Measurements from ENCODE around the gene NRM. TPM values are rescaled to one million over a fixed set of nuclear protein-coding genes. Genes with fewer than 3 reads are reported as not detected.
A peak's percentile ranks its signal among the peaks of the same experiment; 100 is the strongest.

The NRM gene
- total RNA-seq, 1 donor from 2014 or later: 1.8 TPM

- no peak for DNase-seq (ENCODE audit: low read depth in 2 of 2)
Measured at GRCh38 chr6:30689022-30689865, 1.5 kb downstream of the NRM start.

GRCh38 chr6:30688569-30688968, 2.2 kb downstream of the NRM start:
- no peak for DNase-seq (ENCODE audit: low read depth in 2 of 2)

DNA sequence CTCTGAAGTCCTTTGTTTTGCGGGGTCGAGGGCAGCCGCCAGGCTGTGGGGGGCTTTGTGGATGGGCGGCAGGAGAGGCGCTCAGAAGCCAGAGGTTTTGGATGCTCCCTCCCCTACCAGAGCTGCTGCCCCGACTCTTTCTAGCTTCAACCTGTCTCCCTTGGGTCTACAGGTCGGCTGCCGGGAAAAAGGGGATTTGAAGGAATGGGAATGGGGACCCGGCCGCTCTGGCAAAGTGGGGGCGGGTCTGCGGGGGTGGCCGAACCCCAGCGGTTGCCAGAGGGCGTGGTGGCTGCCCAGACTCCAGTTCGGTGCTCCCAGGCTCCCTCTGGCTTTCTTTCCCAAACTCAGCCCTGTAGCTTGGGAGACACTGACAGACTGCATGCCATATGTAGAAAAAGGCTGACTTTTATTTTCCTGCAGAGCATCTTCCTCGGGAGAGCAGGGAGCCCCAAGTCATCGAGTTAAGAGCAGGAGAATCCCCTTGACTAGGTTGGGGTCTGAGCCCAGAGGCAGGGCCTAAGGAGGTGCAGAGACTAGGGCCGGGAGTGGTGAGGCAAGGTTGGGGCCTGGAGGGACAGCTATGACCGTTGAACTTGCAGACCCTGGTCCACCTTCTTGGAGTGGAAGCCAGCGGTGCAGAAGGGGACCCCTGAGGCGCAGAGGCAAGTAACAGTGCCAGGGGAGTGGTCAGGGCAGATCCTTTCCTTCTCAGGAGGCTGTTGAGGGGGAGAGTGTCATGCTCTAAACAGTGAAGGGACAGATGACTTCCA, 2.9 kb downstream of the NRM start:
- peak in 1 of 2 donors; percentile 30 for DNase-seq (ENCODE audit: low read depth in 2 of 2)

DNA sequence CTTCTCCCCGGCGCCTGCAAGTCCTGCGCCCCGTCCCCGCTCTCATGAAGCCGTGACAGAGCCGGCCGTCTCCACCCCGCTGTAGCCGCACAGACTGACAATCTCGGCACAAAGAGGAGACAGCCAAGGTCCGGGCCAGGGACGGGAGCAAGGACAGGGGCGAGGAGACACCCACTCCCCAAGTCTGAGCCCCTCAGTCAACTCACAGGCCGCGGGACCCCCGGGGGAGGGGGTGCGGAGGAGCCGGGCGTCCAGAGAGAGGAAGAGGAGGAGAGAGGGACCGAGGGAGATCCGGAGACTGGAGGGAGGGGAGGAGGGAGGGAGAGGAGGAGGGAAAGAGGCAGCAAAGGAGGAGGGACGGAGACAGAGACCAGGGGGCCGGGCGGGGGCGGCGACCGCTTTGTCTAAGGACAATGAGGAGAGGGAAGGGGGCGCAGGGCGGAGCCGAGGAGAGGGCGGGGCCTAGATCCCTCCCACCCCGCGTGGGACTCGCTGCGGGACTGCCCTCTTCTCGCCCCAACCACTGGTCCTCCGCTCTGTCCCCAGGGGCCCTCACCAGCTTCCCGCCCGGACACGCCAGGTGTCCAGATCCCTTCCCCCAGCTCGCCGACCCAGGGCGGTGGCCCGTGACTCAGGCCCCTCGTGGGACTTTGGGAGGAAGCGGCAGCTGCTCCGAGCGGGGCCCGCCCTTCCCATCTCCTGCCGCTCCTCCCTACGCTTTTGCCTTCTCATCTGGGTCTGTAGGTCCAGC, 3.7 kb downstream of the NRM start:
- peak; percentile 72 to 96 for DNase-seq (ENCODE audit: low read depth in 2 of 2)

DNA sequence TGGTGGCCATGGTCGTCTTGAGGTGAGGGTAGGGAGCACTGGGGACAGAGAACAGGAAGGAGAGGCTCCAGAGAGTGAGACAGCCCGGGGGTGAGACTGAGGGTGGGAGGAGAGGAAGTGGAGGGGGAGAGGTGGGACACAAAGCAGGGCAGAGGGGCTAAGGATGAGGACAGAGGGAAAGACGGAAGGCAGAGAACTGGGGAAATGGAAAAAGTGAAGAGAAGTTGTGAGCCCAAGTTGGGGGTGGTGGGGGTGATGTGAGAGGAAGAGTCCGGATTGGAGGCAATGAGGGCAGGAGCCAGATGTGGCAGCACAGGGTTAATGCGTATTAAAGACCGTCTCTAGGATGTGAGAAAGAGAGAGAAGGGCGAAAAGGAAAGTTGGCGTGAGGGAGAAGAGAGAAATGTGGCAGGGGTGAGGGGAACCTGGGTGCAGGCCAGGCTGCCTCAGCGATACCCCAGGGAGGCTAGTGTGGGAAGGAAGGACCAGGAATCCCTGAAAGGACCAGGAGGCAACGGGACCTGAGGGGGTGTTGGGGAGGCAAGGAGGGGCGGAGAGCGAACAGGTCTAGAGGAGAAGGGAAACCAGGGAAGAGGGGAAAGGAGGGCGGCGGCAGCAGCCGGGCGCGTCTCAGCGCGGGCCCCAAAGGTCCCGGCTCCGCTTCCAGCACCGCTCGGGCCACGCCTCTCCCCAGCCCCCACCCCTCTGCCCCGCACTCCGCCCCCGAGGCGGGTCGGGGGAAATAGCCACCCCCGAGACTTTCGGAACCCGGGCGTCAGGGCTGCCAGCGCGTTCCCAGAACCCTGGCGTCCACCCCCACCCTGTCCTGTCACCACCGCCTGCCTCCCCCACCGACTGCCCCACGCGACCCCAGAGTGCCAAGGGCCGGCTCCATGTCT, 4.5 kb downstream of the NRM start, which contains the start of gene PPP1R18:
Gene PPP1R18 (minus strand): TSS at position 637 of the 899 bp plus-strand sequence. CDS start 627 bp downstream, at position 10.
- peak in 1 of 2 donors; percentile 74 for DNase-seq (ENCODE audit: low read depth in 2 of 2)

- DNase-seq (ENCODE audit: low read depth in 2 of 2): peak in 1 of 2 donors; percentile 68
Measured at GRCh38 chr6:30685157-30686008, 5.4 kb downstream of the NRM start.

- DNase-seq (ENCODE audit: low read depth in 2 of 2): peak in 1 of 2 donors; percentile 66
Measured at GRCh38 chr6:30684386-30685156, 6.2 kb downstream of the NRM start.

GRCh38 chr6:30683980-30684338, 6.8 kb downstream of the NRM start:
- no peak for DNase-seq (ENCODE audit: low read depth in 2 of 2)

DNA sequence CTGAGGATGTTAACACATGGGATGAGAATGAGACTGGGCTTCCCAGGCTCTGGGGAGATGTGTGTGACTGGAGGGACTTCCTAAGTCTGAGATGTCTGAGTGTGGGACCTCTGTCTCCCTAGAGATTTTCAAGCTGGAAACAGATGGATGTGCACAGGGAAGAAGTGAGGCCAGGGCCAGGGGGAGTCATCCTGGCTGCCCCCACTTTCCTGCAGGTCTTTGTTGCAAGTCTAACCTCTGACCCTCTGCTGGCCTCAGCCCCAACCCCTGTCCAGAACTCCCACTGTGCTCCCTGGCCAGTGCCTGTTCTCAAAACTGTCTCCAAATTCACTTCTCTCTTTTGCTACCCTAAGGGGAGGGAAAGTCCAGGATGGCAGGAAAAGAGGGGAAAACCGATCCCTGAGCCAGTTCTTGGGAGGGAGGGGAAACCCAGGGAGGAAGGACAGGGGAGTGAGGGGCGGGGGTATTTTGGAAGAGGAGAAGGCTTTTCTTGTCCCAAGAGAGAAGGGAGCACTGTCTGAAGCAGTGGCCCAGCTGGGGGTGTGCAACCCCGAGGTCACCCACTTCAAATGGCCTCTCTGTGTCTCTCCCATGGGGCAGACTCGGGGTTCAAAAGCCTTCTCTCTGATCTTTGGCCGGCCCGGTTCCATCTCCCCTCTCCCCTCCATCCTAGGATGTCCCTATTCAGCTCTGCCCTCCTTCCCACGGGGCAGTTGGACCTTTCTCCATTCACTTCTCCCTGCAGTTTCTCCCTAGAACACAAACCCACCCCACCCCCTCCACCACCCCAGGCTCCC, 7.4 kb downstream of the NRM start:
- DNase-seq (ENCODE audit: low read depth in 2 of 2): peak in 1 of 2 donors; percentile 51

DNA sequence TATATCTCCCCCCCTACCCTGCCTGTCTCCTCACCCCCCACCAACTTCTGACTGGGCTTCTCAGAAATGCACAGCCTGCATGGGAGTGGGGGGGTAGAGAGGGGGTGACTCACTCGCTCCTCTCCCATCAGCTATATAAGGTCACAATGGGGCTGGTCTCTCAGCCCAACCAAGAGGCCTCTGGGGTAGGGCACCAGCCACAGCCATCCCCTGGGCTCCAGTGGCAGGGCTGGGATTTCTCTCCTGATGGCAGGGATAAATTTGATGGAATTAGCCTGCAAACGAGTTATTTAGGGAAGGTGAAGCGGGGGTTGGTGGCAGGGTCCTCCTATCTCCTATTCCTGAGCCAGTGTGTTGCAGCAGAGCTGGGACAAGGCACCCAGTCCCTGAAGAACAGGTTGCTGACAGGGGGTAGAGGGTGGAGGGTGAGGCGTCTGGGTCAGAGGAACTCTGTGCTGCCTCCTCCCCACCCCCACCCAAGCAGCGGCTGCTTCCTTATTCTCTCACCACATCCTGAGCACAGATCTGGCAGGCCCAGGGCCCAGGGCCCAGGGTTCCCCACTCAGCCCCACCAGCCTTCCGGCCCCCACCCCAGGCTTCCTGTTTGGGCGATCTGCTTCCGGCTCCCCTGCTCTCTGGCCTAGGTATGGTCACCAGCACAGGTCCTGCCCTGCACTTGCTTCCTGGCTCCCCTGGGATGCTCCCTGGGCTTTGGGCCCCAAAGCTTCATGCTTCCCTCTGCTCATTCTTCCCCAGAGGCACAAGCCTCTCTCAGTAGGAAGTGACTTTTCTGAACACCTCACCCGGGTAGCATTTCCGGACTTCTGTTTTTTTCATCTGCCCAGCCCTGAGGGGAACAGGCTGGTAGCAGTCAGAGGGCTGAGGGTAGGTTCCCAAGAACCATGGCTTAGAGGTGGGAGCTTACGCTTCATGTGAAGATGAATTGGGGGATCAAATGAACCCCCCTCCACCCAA, 8.4 kb downstream of the NRM start:
- peak; percentile 79 to 92 for DNase-seq (ENCODE audit: low read depth in 2 of 2)

DNA sequence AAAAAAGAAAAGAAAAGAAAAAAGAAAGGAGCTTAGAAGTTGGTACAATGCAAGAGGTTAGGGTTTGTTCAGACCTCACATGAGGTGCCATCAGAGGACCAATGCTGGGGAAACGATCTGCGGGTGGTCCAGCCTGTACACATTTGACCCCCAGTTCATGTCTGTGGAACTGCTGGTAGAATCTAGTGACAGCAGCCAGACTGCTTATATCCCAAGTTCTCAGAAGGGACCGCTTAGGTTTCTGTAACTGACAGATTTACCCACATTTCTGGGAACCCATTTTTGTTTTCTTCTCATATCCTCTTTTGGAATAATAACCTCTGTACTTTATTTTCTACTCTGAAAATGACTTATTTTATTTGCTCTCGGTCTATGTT, 9.0 kb downstream of the NRM start:
- DNase-seq (ENCODE audit: low read depth in 2 of 2): no peak

DNA sequence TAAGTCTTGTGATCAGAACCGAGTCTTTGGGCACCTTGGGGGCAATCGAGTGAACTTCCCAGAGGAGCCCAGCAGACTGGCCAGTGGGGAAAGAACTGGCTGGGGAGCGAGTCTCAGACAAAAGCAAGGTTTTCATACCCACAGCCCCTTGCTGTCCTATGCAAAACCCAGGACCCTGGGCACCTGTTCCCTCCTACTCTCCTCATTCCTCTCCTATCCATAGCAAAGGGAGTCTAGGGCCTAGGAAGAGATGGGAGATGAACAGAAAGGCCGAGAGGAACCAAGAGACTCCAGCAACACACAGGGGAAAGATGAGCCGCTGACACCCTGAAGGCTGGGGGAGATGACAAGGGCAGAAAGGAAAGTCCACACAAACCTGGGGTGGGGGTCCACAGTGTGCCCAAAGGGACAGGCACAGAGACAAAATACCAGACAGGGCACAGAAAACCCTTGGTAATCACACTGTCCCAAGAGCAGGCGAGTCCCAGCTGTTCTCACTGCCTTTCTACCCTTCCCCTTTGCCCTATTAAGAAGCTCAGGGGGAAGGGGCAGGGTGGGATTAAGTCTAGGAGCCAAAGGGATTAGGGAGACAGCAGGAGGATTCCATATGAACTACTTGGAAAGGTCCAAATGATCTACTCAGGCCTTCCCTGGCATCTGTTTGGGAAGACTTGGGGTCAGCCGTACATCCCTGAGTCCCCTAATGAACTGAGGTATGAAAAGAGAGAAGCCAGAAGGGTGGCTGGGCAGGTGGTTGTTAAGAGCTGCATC, 10.8 kb downstream of the NRM start:
- DNase-seq (ENCODE audit: low read depth in 2 of 2): no peak

GRCh38 chr6:30678964-30679726, 11.6 kb downstream of the NRM start:
- peak; percentile 63 to 86 for DNase-seq (ENCODE audit: low read depth in 2 of 2)

- no peak for DNase-seq (ENCODE audit: low read depth in 2 of 2)
Measured at GRCh38 chr6:30676660-30677285, 14.0 kb downstream of the NRM start.

Measured in dermis microvascular lymphatic vessel endothelial cell (primary cell).